H9 (cell line): Measurements from ENCODE around the gene DAB1. TPM values are rescaled to one million over a fixed set of nuclear protein-coding genes. Genes with fewer than 3 reads are reported as not detected.
A peak's percentile ranks its signal among the peaks of the same experiment; 100 is the strongest.

Experiments used
- DNase-seq: peaks from one replicate; pipeline ENCODE4 v3.0.0-alpha.2; 2017
- H2AFZ ChIP-seq: one replicate; pipeline ENCODE4 v1.6.1; 2013; ENCODE audit warnings: mild to moderate bottlenecking, low read length, control low read depth, moderate library complexity
- H2AK5ac ChIP-seq: 2 replicates; pipeline ENCODE4 v1.6.1; 2013; ENCODE audit warnings: low read length, control low read depth, mixed read lengths; ENCODE audit not compliant: insufficient read length
- H2BK120ac ChIP-seq: one replicate; pipeline ENCODE4 v1.6.1; 2013; ENCODE audit warnings: low read depth, mild to moderate bottlenecking, low read length, control low read depth, inconsistent platforms; ENCODE audit not compliant: poor library complexity, severe bottlenecking
- H2BK12ac ChIP-seq: 2 replicates; pipeline ENCODE4 v1.6.1; 2013; ENCODE audit warnings: low read length, control low read depth, mixed read lengths, low read depth; ENCODE audit not compliant: insufficient read length
- H2BK15ac ChIP-seq: 2 replicates; pipeline ENCODE4 v1.6.1; 2013; ENCODE audit warnings: low read depth, low read length, control low read depth
- H2BK20ac ChIP-seq: one replicate; pipeline ENCODE4 v1.6.1; 2013; ENCODE audit warnings: low read depth, mild to moderate bottlenecking, low read length, control low read depth, inconsistent platforms; ENCODE audit not compliant: poor library complexity, severe bottlenecking
- H2BK5ac ChIP-seq: 2 replicates; pipeline ENCODE4 v1.6.1; 2013; ENCODE audit warnings: low read length, control low read depth, mixed read lengths; ENCODE audit not compliant: insufficient read length
- H3K14ac ChIP-seq: 2 replicates; pipeline ENCODE4 v1.6.1; 2013; ENCODE audit warnings: low read length, control low read depth; ENCODE audit not compliant: insufficient read depth
- H3K18ac ChIP-seq: 2 replicates; pipeline ENCODE4 v1.6.1; 2013; ENCODE audit warnings: low read depth, mild to moderate bottlenecking, mixed read lengths, low read length, control low read depth; ENCODE audit not compliant: insufficient read length
- H3K23ac ChIP-seq: 2 replicates; pipeline ENCODE4 v1.6.1; 2013; ENCODE audit warnings: low read length, control low read depth, mixed read lengths, low read depth; ENCODE audit not compliant: insufficient read length
- H3K23me2 ChIP-seq: 2 replicates; pipeline ENCODE4 v1.6.1; 2013; ENCODE audit warnings: low read depth, mild to moderate bottlenecking, mixed read lengths, low read length, control low read depth; ENCODE audit not compliant: insufficient read length, poor library complexity, severe bottlenecking
- H3K27ac ChIP-seq: 2 replicates; pipeline ENCODE4 v1.5.1; 2013; ENCODE audit warnings: low read length, control low read depth, mixed read lengths, low read depth; ENCODE audit not compliant: insufficient read length
- H3K27me3 ChIP-seq: 2 replicates; pipeline ENCODE4 v1.6.1; 2013; ENCODE audit warnings: low read length, control low read depth, inconsistent platforms; ENCODE audit not compliant: insufficient read depth
- H3K4ac ChIP-seq: 2 replicates; pipeline ENCODE4 v1.6.1; 2013; ENCODE audit warnings: low read depth, mild to moderate bottlenecking, control low read depth, inconsistent platforms, low read length, moderate library complexity
- H3K4me1 ChIP-seq: 2 replicates; pipeline ENCODE4 v1.6.1; 2013; ENCODE audit warnings: low read length, control low read depth, inconsistent platforms; ENCODE audit not compliant: insufficient read depth
- H3K4me2 ChIP-seq: 2 replicates; pipeline ENCODE4 v1.6.1; 2013; ENCODE audit warnings: low read length, control low read depth, mixed read lengths; ENCODE audit not compliant: insufficient read length, insufficient read depth
- H3K56ac ChIP-seq: 2 replicates; pipeline ENCODE4 v1.6.1; 2013; ENCODE audit warnings: low read depth, mild to moderate bottlenecking, mixed read lengths, low read length, control low read depth; ENCODE audit not compliant: insufficient read length
- H3K79me1 ChIP-seq: 2 replicates; pipeline ENCODE4 v1.6.1; 2013; ENCODE audit warnings: low read depth, mild to moderate bottlenecking, moderate library complexity, low read length, control low read depth, inconsistent platforms; ENCODE audit not compliant: insufficient read depth, poor library complexity, severe bottlenecking
- H3K79me2 ChIP-seq: 2 replicates; pipeline ENCODE4 v1.6.1; 2013; ENCODE audit warnings: low read length, control low read depth, inconsistent platforms; ENCODE audit not compliant: insufficient read depth
- H3K9ac ChIP-seq: 2 replicates; pipeline ENCODE4 v1.6.1; 2013; ENCODE audit warnings: low read length, control low read depth, mixed read lengths; ENCODE audit not compliant: insufficient read length; ENCODE audit errors: extremely low read depth
- H3K9me3 ChIP-seq: one replicate; pipeline ENCODE4 v1.6.1; 2013; ENCODE audit warnings: low read depth, low read length, inconsistent platforms; ENCODE audit not compliant: control insufficient read depth
- H3T11ph ChIP-seq: one replicate; pipeline ENCODE4 v1.6.1; 2013; ENCODE audit warnings: mild to moderate bottlenecking, low read length, control low read depth, inconsistent platforms
- H4K20me1 ChIP-seq: one replicate; pipeline ENCODE4 v1.6.1; 2013; ENCODE audit not compliant: control insufficient read depth, insufficient read length, insufficient read depth
- H4K5ac ChIP-seq: 2 replicates; pipeline ENCODE4 v1.6.1; 2013; ENCODE audit warnings: low read depth, mild to moderate bottlenecking, mixed read lengths, low read length, control low read depth; ENCODE audit not compliant: insufficient read length
- H4K8ac ChIP-seq: replicated peaks from 2 replicates; pipeline ENCODE4 v1.6.1; 2013; ENCODE audit warnings: low read length, control low read depth, mixed read lengths, low read depth; ENCODE audit not compliant: insufficient read length
- H4K91ac ChIP-seq: 2 replicates; pipeline ENCODE4 v1.6.1; 2013; ENCODE audit warnings: low read depth, mild to moderate bottlenecking, moderate library complexity, mixed read lengths, low read length, control low read depth; ENCODE audit not compliant: insufficient read length
- H3K27ac Mint-ChIP-seq, 3 experiments: 2 replicates in 2 of 3; 3 replicates in 1 of 3; pipeline ENCODE4 v1.8.0; 2020 to 2021; ENCODE audit warnings: mixed read lengths in 3 of 3, mild to moderate bottlenecking in 1 of 3, moderate library complexity in 1 of 3
- H3K27me3 Mint-ChIP-seq: 2 replicates; pipeline ENCODE4 v1.8.0; 2021; ENCODE audit warnings: low read depth, mild to moderate bottlenecking, moderate library complexity, mixed read lengths
- H3K36me3 Mint-ChIP-seq, 3 experiments: 2 replicates in 2 of 3; 3 replicates in 1 of 3; pipeline ENCODE4 v1.8.0; 2020 to 2021; ENCODE audit warnings: low read depth in 3 of 3, mixed read lengths in 3 of 3; ENCODE audit not compliant: insufficient read depth in 1 of 3
- H3K4me1 Mint-ChIP-seq, 2 experiments: 2 replicates each; pipeline ENCODE4 v1.8.0; 2020; ENCODE audit warnings: mixed read lengths in 2 of 2
- H3K4me3 Mint-ChIP-seq, 2 experiments: 2 replicates in 1 of 2; 3 replicates in 1 of 2; pipeline ENCODE4 v1.8.0; 2020 to 2021; ENCODE audit warnings: mild to moderate bottlenecking in 2 of 2, mixed read lengths in 2 of 2, moderate library complexity in 1 of 2
- H3K9me3 Mint-ChIP-seq, 2 experiments: 2 replicates in 1 of 2; 3 replicates in 1 of 2; pipeline ENCODE4 v1.8.0; 2020; ENCODE audit warnings: mild to moderate bottlenecking in 2 of 2, mixed read lengths in 2 of 2, moderate library complexity in 1 of 2
- CTCF ChIP-seq: fragments of 200-600 bp; sonication (generic); conservative IDR thresholded peaks from 3 replicates; pipeline ENCODE4 v1.8.0; 2021; ENCODE audit warnings: antibody characterized with exemption, mild to moderate bottlenecking
- WGBS: extraction: QIAGEN DNeasy Blood & Tissue Kit; methylation state at CpG from one replicate; pipeline ENCODE4 v1.1.7; 2013; ENCODE audit warnings: missing lambda C conversion rate, low lambda C conversion rate, mixed read lengths; ENCODE audit not compliant: insufficient read length; ENCODE audit errors: extremely low coverage; 5-methylcytosine and 5-hydroxymethylcytosine counted together
- total RNA-seq: library from RNA; stranded (reverse); gene quantifications from 2 replicates; pipeline ENCODE4 v1.2.1, GENCODE V29; 2021

DAB1 gene
- total RNA-seq, 1 experiment from 2014 or later: 9.3 TPM

GRCh38 chr1:57423135-57423655 is 665 bp downstream of the DAB1 start:
- Histone ChIP-seq H3K9me3 (no peaks in the 10 kb centered on the region), H3K23ac (no peak overlapping the region), H3K4ac (no peak overlapping the region), H3K56ac (no peak overlapping the region), H4K5ac (no peak overlapping the region), H2BK15ac (no peak overlapping the region), H3K27me3 (no peaks in the 10 kb centered on the region), H2BK120ac (no peak overlapping the region), H3K18ac (peak overlapping the region; percentile 48), H2BK20ac (no peak overlapping the region), H3T11ph (no peak overlapping the region), H3K79me1 (no peaks in the 10 kb centered on the region), H4K20me1 (no peaks in the 10 kb centered on the region), H2BK5ac (no peak overlapping the region), H2AK5ac (no peak overlapping the region), H3K4me2 (peak overlapping the region; percentile 89), H3K23me2 (peaks cover 34% of the 10 kb centered on the region), H3K14ac (no peak overlapping the region), H3K9ac (peak overlapping the region; percentile 30), H3K79me2 (peaks cover 3% of the 10 kb centered on the region; the same call in 1 of the 2 replicates), H4K91ac (no peak overlapping the region), H2BK12ac (no peak overlapping the region), H3K4me1 (no peaks in the 10 kb centered on the region; the same call in 1 of the 2 replicates), H2AFZ (no peak overlapping the region), H4K8ac (no peak overlapping the region), H3K27ac (no peak overlapping the region)
- peaks cover 25 to 26% of the 10 kb centered on the region in 2 experiments for H3K4me1 Mint-ChIP-seq
- H3K36me3 Mint-ChIP-seq: no peaks in the 10 kb centered on the region
- peaks cover 51% of the 10 kb centered on the region for H3K27me3 Mint-ChIP-seq
- H3K4me3 Mint-ChIP-seq: peak overlapping the region; percentile 77 to 99
- DNase-seq: peak; percentile 52
- no peaks in the 10 kb centered on the region; a peak in 1 of 5 replicates for H3K9me3 Mint-ChIP-seq
- no CpG with 5 or more reads among the region's 36 CpGs for WGBS
- no peak for TF ChIP-seq CTCF
- peak overlapping the region in 2 of 3 experiments; percentile 44 to 94; a peak in 5 of 7 replicates for H3K27ac Mint-ChIP-seq
